Thyroid gland (tissue), 4 donors: ENCODE measurements around the gene RAB20. TPM values are rescaled to one million over a fixed set of nuclear protein-coding genes. Genes with fewer than 3 reads are reported as not detected.

Source experiments
- DNase-seq, 2 donors: peaks; one replicate each; pipeline ENCODE4 v3.0.0-alpha.2; 2019
- H3K27ac ChIP-seq, 3 donors: fragments of 200-600 bp; sonication (generic); 1 replicate in 2 of 3; 2 replicates in 1 of 3; pipeline ENCODE4 v1.5.1; 2016 to 2019; ENCODE audit warnings: mild to moderate bottlenecking in 1 of 3, moderate library complexity in 1 of 3
- H3K27me3 ChIP-seq: fragments of 200-600 bp; sonication (generic); one replicate; pipeline ENCODE4 v1.5.1; 2019
- H3K36me3 ChIP-seq, 2 donors: fragments of 200-600 bp; sonication (generic); one replicate each; pipeline ENCODE4 v1.5.1; 2016 to 2019
- H3K4me1 ChIP-seq, 2 donors: fragments of 200-600 bp; sonication (generic); one replicate each; pipeline ENCODE4 v1.5.1; 2017 to 2019
- H3K4me3 ChIP-seq, 3 donors: fragments of 200-600 bp; sonication (generic); replicated peaks in 1 of 3; 1 replicate in 2 of 3; 2 replicates in 1 of 3; pipeline ENCODE4 v1.5.1; 2016; ENCODE audit warnings: mild to moderate bottlenecking in 1 of 3
- H3K9me3 ChIP-seq: fragments of 200-600 bp; sonication (generic); one replicate; pipeline ENCODE4 v1.5.1; 2017
- CTCF ChIP-seq, 6 experiments: fragments of 200-600 bp in 3 of 6; fragments of 450-650 bp in 3 of 6; sonication (generic) in 3 of 6; IDR thresholded peaks; one replicate each; pipeline ENCODE4 v1.5.1; 2016 to 2019; ENCODE audit warnings: antibody characterized with exemption in 6 of 6, mild to moderate bottlenecking in 2 of 6, inconsistent platforms in 1 of 6, moderate library complexity in 1 of 6
- POLR2A ChIP-seq, 2 donors: fragments of 450-650 bp; IDR thresholded peaks; one replicate each; pipeline ENCODE4 v1.6.1; 2017; ENCODE audit warnings: antibody characterized with exemption in 2 of 2, mild to moderate bottlenecking in 2 of 2, moderate library complexity in 1 of 2
- WGBS, 2 donors: methylation state at CpG; one replicate each; pipeline ENCODE4 v1.1.5; 2017; 5-methylcytosine and 5-hydroxymethylcytosine counted together
- intact Hi-C: fragments of 100-400 bp; cut with DNase I; formaldehyde crosslinking; loops from one replicate; pipeline ENCODE4 v1.15.1; 2023
- total RNA-seq, 4 donors: library from RNA; depleted of rRNA; stranded (reverse); fragments of >200 nt; gene quantifications; one replicate each; pipeline ENCODE4 v1.2.3, GENCODE V29; 2016

Gene RAB20
- total RNA-seq, 4 donors from 2014 or later: 21.0 to 60.5 (median 43.5) TPM

GRCh38 chr13:110539894-110540293, 21.6 kb downstream of the RAB20 start:
- no peaks in the 10 kb centered on the region for H3K27me3 ChIP-seq
- DNase-seq: no peak
- TF ChIP-seq POLR2A (IDR thresholded peaks at IDR 0.05) (no peak), CTCF (IDR thresholded peaks at IDR 0.05) (no peak)
- no peaks in the 10 kb centered on the region for H3K36me3 ChIP-seq
- H3K27ac ChIP-seq: peak overlapping the region in 1 of 3 donors; percentile 91
- 83 to 93% methylated on average over 5 of the region's 5 CpGs for WGBS, 2 donors
- intact Hi-C loops: no loop called here
- no peaks in the 10 kb centered on the region for H3K9me3 ChIP-seq
- no peak overlapping the region for H3K4me3 ChIP-seq
- H3K4me1 ChIP-seq: peaks cover 38 to 40% of the 10 kb centered on the region in 2 donors

GRCh38 chr13:110538632-110539031, 22.9 kb downstream of the RAB20 start:
- Histone ChIP-seq H3K4me1 (peaks cover 37 to 42% of the 10 kb centered on the region in 2 donors), H3K4me3 (no peak overlapping the region)
- intact Hi-C loops: no loop called here

DNA sequence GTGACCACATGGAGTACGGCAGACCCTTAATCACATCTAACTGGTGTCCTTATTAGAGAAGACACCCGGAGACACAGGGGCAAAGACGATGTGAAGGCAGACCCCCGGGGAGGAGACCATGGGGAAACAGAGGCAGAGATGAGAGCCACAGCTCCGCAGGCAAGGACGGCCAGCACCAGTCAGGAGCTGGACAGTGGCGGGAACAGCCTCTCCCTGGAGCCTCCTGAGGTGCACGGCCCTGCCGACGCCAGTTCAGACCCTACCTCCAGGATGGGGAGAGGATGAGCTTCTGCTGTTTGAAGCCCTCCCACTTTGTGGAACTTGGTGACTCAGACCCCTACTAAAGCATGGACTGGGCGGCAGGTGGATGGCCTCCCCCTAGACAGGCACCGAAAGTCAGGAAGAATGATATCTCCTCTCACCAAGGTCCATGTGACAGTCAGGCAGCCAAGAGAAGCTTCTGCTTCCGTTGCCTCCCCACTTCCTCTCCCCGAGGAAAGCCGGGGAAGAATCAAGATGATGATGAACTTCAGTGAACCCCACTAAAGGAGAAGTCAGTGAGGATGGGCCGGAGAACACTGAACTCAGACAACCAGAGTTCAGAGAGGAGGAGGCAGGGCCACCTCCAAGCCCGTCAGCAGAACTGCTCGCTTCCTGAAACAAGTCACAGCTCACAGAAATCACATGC, 25.4 kb downstream of the RAB20 start:
- TF ChIP-seq CTCF (IDR thresholded peaks at IDR 0.05) (no peak), POLR2A (IDR thresholded peaks at IDR 0.05) (no peak)
- intact Hi-C loops: no loop called here
- Histone ChIP-seq H3K27me3 (no peaks in the 10 kb centered on the region), H3K27ac (no peak overlapping the region), H3K36me3 (no peaks in the 10 kb centered on the region), H3K4me1 (peaks cover 38 to 45% of the 10 kb centered on the region in 2 donors), H3K9me3 (no peaks in the 10 kb centered on the region), H3K4me3 (no peak overlapping the region)
- no peak for DNase-seq
- 84 to 87% methylated on average over 10 to 17 of the region's 18 CpGs for WGBS, 2 donors

More at GRCh38 chr13:110538632-110539031, 22.9 kb downstream of the RAB20 start:
- Histone ChIP-seq H3K36me3 (no peaks in the 10 kb centered on the region), H3K9me3 (no peaks in the 10 kb centered on the region), H3K27ac (peak overlapping the region in 1 of 3 donors; percentile 60), H3K27me3 (no peaks in the 10 kb centered on the region)
- 24 to 38% methylated on average over 5 of the region's 5 CpGs for WGBS, 2 donors
- TF ChIP-seq POLR2A (IDR thresholded peaks at IDR 0.05) (no peak), CTCF (IDR thresholded peaks at IDR 0.05) (no peak)
- DNase-seq: peak; percentile 45 to 56

GRCh38 chr13:110535526-110535925, 26.0 kb downstream of the RAB20 start:
- WGBS, 2 donors: 98% methylated on average over 11 of the region's 11 CpGs
- peaks cover 33 to 43% of the 10 kb centered on the region in 2 donors for H3K4me1 ChIP-seq
- no peaks in the 10 kb centered on the region for H3K36me3 ChIP-seq
- H3K9me3 ChIP-seq: no peaks in the 10 kb centered on the region
- no peak for DNase-seq
- no peaks in the 10 kb centered on the region for H3K27me3 ChIP-seq
- H3K4me3 ChIP-seq: no peak overlapping the region
- TF ChIP-seq POLR2A (IDR thresholded peaks at IDR 0.05) (no peak), CTCF (IDR thresholded peaks at IDR 0.05) (no peak)
- intact Hi-C loops: no loop called here
- no peak overlapping the region for H3K27ac ChIP-seq
